NCI-H1436 treated with DMSO at 0.1 percent for 48 hours (cell line): ENCODE results near the gene PLEKHF1.

Experiments used
- DNase-seq: peaks from one replicate; lab custom pipeline; 2025; lab: John Stamatoyannopoulos, UW

Gene PLEKHF1

GRCh38 chr19:29634423-29635130 is 30.7 kb upstream of the PLEKHF1 start:
- no peak for DNase-seq

DNA sequence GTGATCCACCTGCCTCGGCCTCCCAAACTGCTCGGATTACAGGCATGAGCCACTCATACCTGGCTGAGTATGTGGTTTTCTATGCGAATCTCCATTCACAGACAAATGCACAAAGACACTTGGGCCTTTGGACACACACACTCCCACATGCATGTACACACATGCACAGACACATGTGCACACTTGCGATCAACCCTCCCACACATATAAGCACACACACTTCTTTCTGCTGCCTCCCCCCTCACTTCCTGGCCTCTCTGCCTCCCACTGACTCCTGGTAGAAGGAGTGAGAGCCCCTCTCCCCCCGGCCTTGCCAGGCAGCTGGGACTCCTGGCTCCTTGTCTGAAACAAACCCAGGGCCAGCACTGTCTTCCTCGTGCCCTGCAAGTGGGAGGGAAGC is 29.3 kb upstream of the PLEKHF1 start:
- DNase-seq: no peak

DNA sequence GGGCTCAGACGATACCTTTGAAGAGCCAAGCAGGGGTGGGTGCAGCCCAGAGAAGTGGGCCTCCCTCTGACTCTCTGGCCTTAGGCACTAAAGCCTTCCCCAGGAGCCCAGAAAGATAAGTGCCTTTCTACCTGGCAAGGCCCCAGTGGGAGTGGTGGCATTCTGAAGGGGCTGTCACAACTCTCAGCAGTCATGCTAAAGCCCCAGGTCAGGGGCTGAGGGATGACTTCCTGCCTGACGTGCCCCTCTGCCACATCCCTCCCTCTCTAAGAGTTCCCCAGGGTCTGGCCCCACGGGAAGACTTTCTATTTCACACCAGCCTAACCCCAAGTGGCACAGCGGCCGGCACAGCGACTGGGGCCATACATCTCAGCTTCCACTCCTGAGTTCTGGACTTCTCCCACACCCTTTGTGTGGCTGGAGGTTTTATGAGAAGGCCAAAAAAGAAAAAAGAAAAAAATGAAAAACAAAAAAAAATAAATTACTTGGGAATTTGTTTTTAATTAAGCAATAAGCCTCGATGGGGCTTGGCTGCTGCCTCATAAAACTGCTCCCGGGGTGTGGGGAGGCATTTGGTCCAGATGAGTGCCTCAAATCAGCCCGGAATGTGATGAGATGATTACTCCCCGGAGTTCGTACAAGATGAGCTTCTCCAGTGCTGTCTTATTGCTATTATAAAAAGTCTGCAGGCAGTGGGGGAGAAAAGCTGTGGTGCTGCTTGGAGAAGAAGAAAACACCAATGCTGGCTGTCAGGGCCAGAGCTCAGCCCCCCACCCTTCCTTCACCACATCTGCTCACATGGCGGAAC is 28.5 kb upstream of the PLEKHF1 start:
- no peak for DNase-seq

GRCh38 chr19:29639086-29639485 is 26.2 kb upstream of the PLEKHF1 start:
- no peak for DNase-seq

- no peak for DNase-seq
These were observed 25.0 kb upstream of the PLEKHF1 start for GRCh38 chr19:29640231-29640630.

GRCh38 chr19:29641597-29641996 is 23.7 kb upstream of the PLEKHF1 start:
- no peak for DNase-seq

GRCh38 chr19:29643361-29643935 is 21.8 kb upstream of the PLEKHF1 start:
- no peak for DNase-seq

DNA sequence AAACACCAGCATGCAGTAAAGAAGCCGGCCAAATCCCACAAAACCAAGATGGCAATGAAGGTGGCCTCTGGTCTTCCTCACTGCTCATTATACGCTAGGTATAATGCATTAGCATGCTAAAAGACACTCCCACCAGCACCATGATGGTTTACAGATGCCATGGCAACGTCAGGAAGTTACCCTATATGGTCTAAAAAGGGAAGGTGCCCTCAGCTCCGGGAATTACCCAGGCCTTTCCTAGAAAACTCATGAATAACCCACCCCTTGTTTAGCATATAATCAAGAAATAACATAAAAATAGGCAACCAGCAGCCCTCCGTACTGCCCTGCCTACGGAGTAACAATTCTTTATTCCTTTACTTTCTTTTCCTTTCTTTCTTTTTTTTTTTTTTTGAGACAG is 21.1 kb upstream of the PLEKHF1 start:
- no peak for DNase-seq

DNA sequence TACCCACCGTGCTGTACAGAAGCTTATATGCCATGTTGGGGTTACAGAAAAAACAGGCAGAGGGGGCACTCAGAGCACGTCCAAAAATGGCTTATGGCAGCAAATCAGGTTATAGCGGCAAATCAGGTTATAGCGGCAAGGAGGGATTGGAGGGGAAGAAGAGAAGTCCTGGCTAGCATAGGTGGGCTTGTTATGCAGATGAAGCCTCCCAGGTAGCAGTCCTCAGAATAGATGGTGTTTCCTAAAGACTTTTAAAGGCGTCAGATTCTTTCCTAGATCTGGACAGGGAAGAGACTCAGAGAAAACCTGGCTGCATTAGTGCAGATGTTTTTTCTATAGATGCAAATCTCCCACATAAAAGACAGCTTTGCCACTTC is 19.8 kb upstream of the PLEKHF1 start:
- DNase-seq: no peak

- DNase-seq: no peak
These were observed 19.4 kb upstream of the PLEKHF1 start for GRCh38 chr19:29645911-29646310.

GRCh38 chr19:29650772-29651387 is 14.4 kb upstream of the PLEKHF1 start:
- DNase-seq: no peak

GRCh38 chr19:29651622-29652394 is 13.5 kb upstream of the PLEKHF1 start:
- no peak for DNase-seq

DNA sequence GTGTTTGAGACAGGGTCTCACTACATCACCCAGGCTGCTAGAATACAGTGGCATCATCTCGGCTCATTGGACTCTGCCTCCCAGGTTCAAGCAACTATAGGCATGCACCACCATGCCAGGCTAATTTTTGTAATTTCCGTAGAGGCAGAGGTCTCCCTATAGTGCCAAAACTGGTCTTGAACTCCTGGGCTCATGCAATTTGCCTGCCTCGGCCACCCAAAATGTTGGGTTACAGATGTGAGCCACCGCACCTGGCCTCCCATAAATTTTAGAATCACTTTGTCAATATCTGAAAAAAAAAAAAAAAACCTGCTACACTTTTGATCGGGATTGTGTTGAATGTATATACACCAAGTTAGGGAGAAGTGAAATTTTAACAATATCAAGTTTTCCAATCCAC is 11.9 kb upstream of the PLEKHF1 start:
- no peak for DNase-seq

DNA sequence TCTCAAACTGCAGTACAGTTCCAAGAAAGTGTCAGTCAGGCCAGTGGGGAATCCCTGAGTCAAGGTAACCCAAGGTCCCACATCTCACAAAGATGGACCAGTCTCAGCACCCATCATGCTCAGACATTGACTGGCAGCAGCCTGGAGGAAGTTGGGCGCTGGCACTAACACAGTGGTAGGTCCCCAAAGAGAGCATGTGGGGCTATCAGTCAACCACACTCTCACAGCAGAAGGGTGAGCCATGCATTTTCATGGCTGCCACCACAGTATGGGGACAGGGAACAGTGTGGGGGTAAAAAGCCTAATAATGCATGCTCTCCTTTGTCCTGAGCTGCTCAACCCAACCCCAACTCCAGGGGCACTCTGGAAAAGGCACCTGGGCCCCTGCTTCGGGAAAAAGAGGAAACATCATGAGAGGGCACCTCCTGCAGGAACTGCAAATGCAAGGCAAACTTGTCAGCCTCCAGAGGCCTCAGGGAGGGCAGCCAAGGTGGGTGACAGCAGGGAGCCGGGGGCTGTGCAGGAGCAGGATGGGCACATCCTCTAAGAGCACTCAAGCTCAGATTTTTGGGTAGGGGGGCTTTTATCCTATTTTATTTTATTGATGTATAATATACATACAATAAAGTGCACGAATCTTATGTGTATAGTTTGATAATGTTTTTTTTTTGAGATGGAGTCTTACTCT is 9.5 kb upstream of the PLEKHF1 start:
- no peak for DNase-seq

DNA sequence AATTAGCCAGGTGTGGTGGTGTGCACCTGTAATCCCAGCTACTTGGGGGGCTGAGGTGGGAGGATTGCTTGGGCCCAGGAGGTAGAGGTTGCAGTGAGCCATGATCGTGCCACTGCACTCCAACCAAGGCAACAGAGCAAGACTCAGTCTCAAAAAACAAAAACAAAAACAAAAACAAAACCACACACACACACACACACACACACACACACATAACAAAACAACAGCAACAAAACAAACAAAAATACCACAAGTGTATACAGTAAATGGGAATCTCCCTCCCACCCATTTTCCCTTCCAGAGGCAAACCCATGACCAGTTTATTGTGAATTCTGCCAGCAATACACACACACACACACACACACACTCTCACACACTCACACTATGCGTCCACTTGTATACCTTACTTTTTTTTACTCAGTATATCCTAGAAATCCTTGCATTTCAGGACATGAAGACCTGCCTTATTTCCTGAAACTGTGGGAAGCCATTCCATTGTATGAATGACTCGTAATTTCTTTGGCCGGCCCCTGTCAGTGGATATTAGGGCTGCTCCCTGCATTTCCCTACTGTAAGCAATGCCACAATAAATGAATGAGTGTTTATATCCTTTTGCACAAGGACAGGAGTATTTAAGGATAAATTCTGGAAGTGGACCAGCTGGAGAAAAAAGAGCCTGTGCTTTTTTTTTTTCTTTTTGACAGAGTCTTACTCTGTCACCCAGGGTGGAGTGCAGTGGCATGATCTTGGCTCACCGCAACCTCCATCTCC is 6.9 kb upstream of the PLEKHF1 start:
- no peak for DNase-seq

- no peak for DNase-seq
These were observed 4.4 kb upstream of the PLEKHF1 start for GRCh38 chr19:29660835-29661234.

- no peak for DNase-seq
These were observed 3.0 kb upstream of the PLEKHF1 start for GRCh38 chr19:29662278-29662603.

DNA sequence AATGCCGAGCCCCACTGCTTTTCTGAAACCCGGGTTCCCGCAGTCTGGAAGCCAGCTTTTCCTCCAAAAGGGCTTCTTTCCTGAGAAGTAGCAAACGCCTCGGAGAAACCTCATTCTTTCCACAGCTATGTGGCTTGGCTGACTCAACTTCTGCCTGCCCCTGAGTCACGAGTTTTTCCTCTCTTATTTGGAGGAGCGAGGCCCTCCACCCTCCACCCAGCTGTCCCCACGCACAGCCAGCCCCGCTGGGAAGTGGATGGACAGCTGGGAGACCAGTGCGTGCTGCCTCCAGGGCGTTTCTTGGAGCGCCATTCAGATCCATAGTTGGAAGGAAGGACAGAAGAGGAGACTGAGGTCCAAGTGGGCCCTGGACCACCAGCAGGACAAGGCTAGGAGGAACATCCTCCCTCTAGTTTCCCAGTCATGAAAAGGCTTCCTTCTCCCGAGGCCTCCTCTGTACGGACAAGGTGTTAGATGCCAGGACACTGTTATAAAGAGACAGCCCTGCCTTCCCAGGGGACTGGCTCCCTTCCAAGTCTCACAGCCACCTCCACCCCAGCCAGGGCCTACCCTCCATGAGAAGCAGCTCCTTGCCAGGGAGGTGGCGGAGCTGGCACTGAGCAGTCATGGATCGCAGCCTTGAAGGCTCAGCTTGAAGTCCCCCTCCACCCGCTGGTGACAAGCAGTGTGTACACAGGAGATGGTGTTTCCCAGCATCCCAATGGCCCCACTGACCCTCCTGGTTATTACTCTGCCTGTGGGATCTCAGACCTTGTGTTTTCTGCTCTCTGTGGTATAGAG is 2.5 kb upstream of the PLEKHF1 start:
- no peak for DNase-seq

DNA sequence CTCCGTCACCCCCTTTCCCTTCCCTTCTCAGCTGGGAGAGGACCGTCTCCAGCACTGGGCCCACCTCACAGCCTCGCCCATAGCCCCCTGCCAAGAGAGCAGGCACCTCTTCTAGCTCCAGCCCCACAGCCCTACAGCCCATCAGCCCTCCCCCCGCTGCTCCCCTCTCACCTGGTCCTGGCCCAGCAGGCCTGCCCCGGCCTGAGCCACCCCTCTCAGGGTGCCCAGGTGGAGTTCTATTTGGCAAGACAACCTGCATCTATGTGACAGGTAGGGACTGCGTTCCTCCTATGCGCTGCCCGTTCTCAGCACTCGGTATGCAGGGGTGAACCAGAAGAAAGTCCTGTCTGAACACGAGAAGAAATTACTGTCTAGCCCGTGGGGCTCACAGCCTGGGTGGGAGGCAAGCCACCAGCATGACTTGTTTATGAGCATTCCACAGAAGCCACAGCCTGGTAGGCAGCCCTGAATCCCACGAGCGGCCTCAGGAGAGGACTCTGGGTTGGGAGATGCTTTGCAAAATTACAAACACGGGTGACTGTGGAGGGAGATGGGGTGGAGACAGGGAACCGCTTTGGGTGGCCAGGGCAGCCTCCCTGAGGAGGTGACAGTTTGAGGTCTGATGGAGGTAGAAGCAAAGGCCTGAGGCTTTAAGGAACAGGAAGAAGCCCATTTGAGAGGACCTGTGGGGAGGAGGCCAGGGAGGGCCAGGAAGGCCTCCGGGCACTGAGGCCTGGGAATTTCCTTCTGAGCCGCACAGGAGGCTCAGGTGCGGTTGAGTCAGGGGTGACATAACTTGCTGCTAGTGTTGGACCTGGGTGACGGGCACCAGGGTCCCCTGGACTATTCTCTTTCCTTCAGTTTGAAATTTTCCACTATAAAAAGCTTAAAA is 1.2 kb upstream of the PLEKHF1 start:
- DNase-seq: no peak
